Tibial nerve (tissue), 4 donors: ENCODE results near the gene TSEN54.

ENCODE experiments used
- CTCF ChIP-seq, 5 experiments: fragments of 200-600 bp in 3 of 5; fragments of 450-650 bp in 2 of 5; sonication (generic) in 3 of 5; IDR thresholded peaks; one replicate each; pipeline ENCODE4 v1.5.1; 2016 to 2019; ENCODE audit warnings: antibody characterized with exemption in 5 of 5, mild to moderate bottlenecking in 3 of 5, moderate library complexity in 2 of 5
- EP300 ChIP-seq, 2 donors: sonication (generic); formaldehyde crosslinking; IDR thresholded peaks; one replicate each; pipeline ENCODE4 v1.6.1; 2017; ENCODE audit warnings: antibody characterized with exemption in 2 of 2, mild to moderate bottlenecking in 1 of 2
- POLR2A ChIP-seq, 2 donors: fragments of 450-650 bp; IDR thresholded peaks; one replicate each; pipeline ENCODE4 v1.6.1; 2017; ENCODE audit warnings: antibody characterized with exemption in 2 of 2, mild to moderate bottlenecking in 2 of 2, moderate library complexity in 2 of 2

GRCh38 chr17:75530837-75531720, 14.8 kb downstream of the TSEN54 start:
- TF ChIP-seq CTCF (IDR thresholded peaks at IDR 0.05) (no peak), POLR2A (IDR thresholded peaks at IDR 0.05) (no peak), EP300 (IDR thresholded peaks at IDR 0.05) (no peak)
